ENCODE data around the gene PKHD1. TPM values are rescaled to one million over a fixed set of nuclear protein-coding genes. Genes with fewer than 3 reads are reported as not detected.

Gene PKHD1
- total RNA-seq, 1 experiment from 2014 or later: 0.09 TPM

GRCh38 chr6:52116605-52116948 lies 29.2 kb upstream of the PKHD1 start:
- Mint-ChIP-seq H3K27me3 (ENCODE audit: low read depth) (peaks cover 2% of the 10 kb centered on the region; the same call in 1 of the 2 replicates), H3K9me3 (peaks cover 9 to 14% of the 10 kb centered on the region in 2 experiments; a peak in 4 of 5 replicates), H3K36me3 (ENCODE audit: insufficient read depth in 1 of 3, low read depth in 3 of 3) (peaks cover 5 to 7% (median 6%) of the 10 kb centered on the region in 3 experiments; a peak in 6 of 7 replicates), H3K4me1 (0 out of 4 replicates have a peak, but pooled peaks cover 0 to 4% of the 10 kb centered on the region in 2 experiments), H3K4me3 (no peak overlapping the region), H3K27ac (no peak overlapping the region)
- no peak overlapping the region for H2BK5ac ChIP-seq (ENCODE audit: insufficient read length, low read length)
- H2AFZ ChIP-seq (ENCODE audit: low read length): no peak overlapping the region
- H3K79me1 ChIP-seq (ENCODE audit: insufficient read depth, low read depth, low read length, poor library complexity, severe bottlenecking): no peaks in the 10 kb centered on the region
- TF ChIP-seq, protein P1, sequence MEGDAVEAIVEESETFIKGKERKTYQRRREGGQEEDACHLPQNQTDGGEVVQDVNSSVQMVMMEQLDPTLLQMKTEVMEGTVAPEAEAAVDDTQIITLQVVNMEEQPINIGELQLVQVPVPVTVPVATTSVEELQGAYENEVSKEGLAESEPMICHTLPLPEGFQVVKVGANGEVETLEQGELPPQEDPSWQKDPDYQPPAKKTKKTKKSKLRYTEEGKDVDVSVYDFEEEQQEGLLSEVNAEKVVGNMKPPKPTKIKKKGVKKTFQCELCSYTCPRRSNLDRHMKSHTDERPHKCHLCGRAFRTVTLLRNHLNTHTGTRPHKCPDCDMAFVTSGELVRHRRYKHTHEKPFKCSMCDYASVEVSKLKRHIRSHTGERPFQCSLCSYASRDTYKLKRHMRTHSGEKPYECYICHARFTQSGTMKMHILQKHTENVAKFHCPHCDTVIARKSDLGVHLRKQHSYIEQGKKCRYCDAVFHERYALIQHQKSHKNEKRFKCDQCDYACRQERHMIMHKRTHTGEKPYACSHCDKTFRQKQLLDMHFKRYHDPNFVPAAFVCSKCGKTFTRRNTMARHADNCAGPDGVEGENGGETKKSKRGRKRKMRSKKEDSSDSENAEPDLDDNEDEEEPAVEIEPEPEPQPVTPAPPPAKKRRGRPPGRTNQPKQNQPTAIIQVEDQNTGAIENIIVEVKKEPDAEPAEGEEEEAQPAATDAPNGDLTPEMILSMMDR (conservative IDR thresholded peaks at IDR 0.05): no peak
- no peak overlapping the region for H3K23ac ChIP-seq (ENCODE audit: insufficient read length, low read depth, low read length)
- H3K56ac ChIP-seq (ENCODE audit: insufficient read length, low read depth, low read length): no peak overlapping the region
- H4K5ac ChIP-seq (ENCODE audit: insufficient read length, low read depth, low read length): no peak overlapping the region
- no peak for DNase-seq
- no peak overlapping the region for H3K18ac ChIP-seq (ENCODE audit: insufficient read length, low read depth, low read length)
- no peak overlapping the region for H3K4me2 ChIP-seq (ENCODE audit: insufficient read depth, insufficient read length, low read length)
- H3K14ac ChIP-seq (ENCODE audit: insufficient read depth, low read length): no peak overlapping the region
- H2BK120ac ChIP-seq (ENCODE audit: low read depth, low read length, poor library complexity, severe bottlenecking): no peak overlapping the region
- no peak overlapping the region for H3T11ph ChIP-seq (ENCODE audit: low read length)
- no peak overlapping the region for H3K9ac ChIP-seq (ENCODE audit: extremely low read depth, insufficient read length, low read length)
- H2BK20ac ChIP-seq (ENCODE audit: low read depth, low read length, poor library complexity, severe bottlenecking): no peak overlapping the region
- no peaks in the 10 kb centered on the region for H3K23me2 ChIP-seq (ENCODE audit: insufficient read length, low read depth, low read length, poor library complexity, severe bottlenecking)
- no peak overlapping the region for H3K27ac ChIP-seq (ENCODE audit: insufficient read length, low read depth, low read length)
- H4K91ac ChIP-seq (ENCODE audit: insufficient read length, low read depth, low read length): no peak overlapping the region
- no peaks in the 10 kb centered on the region for H3K27me3 ChIP-seq (ENCODE audit: insufficient read depth, low read length)
- H4K8ac ChIP-seq (replicated peaks; ENCODE audit: insufficient read length, low read depth, low read length): no peak overlapping the region
- no peaks in the 10 kb centered on the region for H3K9me3 ChIP-seq (ENCODE audit: control insufficient read depth, low read depth, low read length)
- H2BK12ac ChIP-seq (ENCODE audit: insufficient read length, low read depth, low read length): no peak overlapping the region
- no peaks in the 10 kb centered on the region for H3K4me1 ChIP-seq (ENCODE audit: insufficient read depth, low read length)
- H3K79me2 ChIP-seq (ENCODE audit: insufficient read depth, low read length): no peaks in the 10 kb centered on the region
- H3K4ac ChIP-seq (ENCODE audit: low read depth, low read length): no peak overlapping the region
- no peak overlapping the region for H2AK5ac ChIP-seq (ENCODE audit: insufficient read length, low read length)
- no peaks in the 10 kb centered on the region for H4K20me1 ChIP-seq (ENCODE audit: control insufficient read depth, insufficient read depth, insufficient read length)
- H2BK15ac ChIP-seq (ENCODE audit: low read depth, low read length): no peak overlapping the region
